IMR-90 (cell line): Measurements from ENCODE around the gene S100B.

ENCODE experiments used
- CEBPB ChIP-seq: IDR thresholded peaks from 2 replicates; pipeline ENCODE4 v1.6.1; 2012; ENCODE audit warnings: low read depth, low read length, improper control_type of control experiment
- CTCF ChIP-seq: conservative IDR thresholded peaks from 2 replicates; pipeline ENCODE4 v1.5.1; 2012; ENCODE audit warnings: mild to moderate bottlenecking, low read depth, low read length, improper control_type of control experiment
- FOS ChIP-seq: fragments of 150-350 bp; IDR thresholded peaks from 2 replicates; pipeline ENCODE4 v1.6.1; 2016; ENCODE audit warnings: low read depth, low read length
- MAFK ChIP-seq: IDR thresholded peaks from 2 replicates; pipeline ENCODE4 v1.6.1; 2012; ENCODE audit warnings: low read depth, low read length, improper control_type of control experiment
- POLR2A ChIP-seq: IDR thresholded peaks from 2 replicates; pipeline ENCODE4 v1.6.1; 2012; ENCODE audit warnings: mild to moderate bottlenecking, low read depth, low read length
- SMC3 ChIP-seq: fragments of 150-350 bp; IDR thresholded peaks from 2 replicates; pipeline ENCODE4 v1.6.1; 2016; ENCODE audit warnings: low read depth, mild to moderate bottlenecking, antibody characterized with exemption, low read length, moderate library complexity

GRCh38 chr21:46641656-46642055, 36.8 kb upstream of the S100B start:
- no peak for TF ChIP-seq SMC3
- TF ChIP-seq CTCF = no peak
- no peak for TF ChIP-seq MAFK
- no peak for TF ChIP-seq CEBPB
- no peak for TF ChIP-seq FOS
- TF ChIP-seq POLR2A = no peak
